ENCODE data around the gene TAPT1. TPM values are rescaled to one million over a fixed set of nuclear protein-coding genes. Genes with fewer than 3 reads are reported as not detected.

TAPT1 gene
- total and polyA plus RNA-seq, 9 of the 15 experiments (the other 6 are each of a cell fraction or from before 2014, with no cell fraction given) = 1.6 to 36.7 (median 20.7) TPM

DNA sequence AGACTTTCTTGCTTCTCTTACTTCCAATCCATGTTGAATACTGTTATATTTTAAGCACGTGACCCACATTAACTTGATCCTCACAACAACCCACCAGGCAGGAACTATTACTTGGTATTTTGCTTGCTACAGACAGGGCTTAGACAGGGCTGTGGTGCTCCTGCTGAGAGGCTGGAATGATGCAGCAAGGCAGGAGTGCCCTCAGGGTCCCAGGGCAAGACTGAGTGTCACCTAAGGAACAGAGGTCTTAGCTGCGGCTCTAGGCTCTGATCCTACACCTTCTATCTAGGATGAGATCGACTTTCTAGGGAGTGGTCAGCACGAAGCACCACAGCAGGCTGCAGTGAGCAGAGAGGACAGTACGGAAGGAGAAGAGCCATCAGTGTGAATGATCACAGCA lies 20.0 kb downstream of the TAPT1 start:
- ATAC-seq = peak; percentile 47
- Histone ChIP-seq H3K4me3 (no peak overlapping the region), H3K9ac (ENCODE audit: insufficient read depth in 1 of 2, low read depth in 2 of 2, low read length in 2 of 2) (no peak overlapping the region), H3K4me1 (replicated peaks in 1 of 2; ENCODE audit: control insufficient read depth in 2 of 2, insufficient read depth in 2 of 2, low read length in 2 of 2) (no peaks in the 10 kb centered on the region), H3K27me3 (ENCODE audit: control insufficient read depth in 2 of 2, insufficient read depth in 2 of 2, low read length in 2 of 2) (no peaks in the 10 kb centered on the region), H3K79me2 (ENCODE audit: control insufficient read depth, insufficient read depth, low read length) (peaks cover 20% of the 10 kb centered on the region; the same call in 1 of the 3 replicates), H3K36me3 (ENCODE audit: control insufficient read depth, insufficient read depth, low read length) (peaks cover 55% of the 10 kb centered on the region), H3K4me2 (ENCODE audit: insufficient read depth, low read length) (no peak overlapping the region), H4K20me1 (replicated peaks; ENCODE audit: control insufficient read depth, insufficient read depth, low read length) (0 out of 2 replicates have a peak, but pooled peaks cover 4% of the 10 kb centered on the region), H3K27ac (ENCODE audit: extremely low read depth, low read depth, low read length) (no peak overlapping the region), H3K9me3 (replicated peaks; ENCODE audit: control insufficient read depth, insufficient read depth, low read depth, low read length) (no peaks in the 10 kb centered on the region), H3K9me1 (ENCODE audit: control insufficient read depth, insufficient read depth, low read length) (no peaks in the 10 kb centered on the region), H2AFZ (ENCODE audit: low read depth, low read length) (no peak overlapping the region)
- no TSS peak for BruUV-seq (replicated peaks)
- intact Hi-C loops (cut with micrococcal nuclease) (no loop called here), in situ Hi-C loops (cut with MboI) (no loop called here)
- no peak for TF ChIP-seq TCFL5 (CRISPR knock-in tag; conservative IDR thresholded peaks at IDR 0.05)
- no peak for TF ChIP-seq SRSF1 (IDR thresholded peaks at IDR 0.05; ENCODE audit: low read depth, low read length)
- no peak for TF ChIP-seq KDM4B (IDR thresholded peaks at IDR 0.05; ENCODE audit: borderline replicate concordance in 2 of 2, low read depth in 1 of 2)
- TF ChIP-seq, protein P1, sequence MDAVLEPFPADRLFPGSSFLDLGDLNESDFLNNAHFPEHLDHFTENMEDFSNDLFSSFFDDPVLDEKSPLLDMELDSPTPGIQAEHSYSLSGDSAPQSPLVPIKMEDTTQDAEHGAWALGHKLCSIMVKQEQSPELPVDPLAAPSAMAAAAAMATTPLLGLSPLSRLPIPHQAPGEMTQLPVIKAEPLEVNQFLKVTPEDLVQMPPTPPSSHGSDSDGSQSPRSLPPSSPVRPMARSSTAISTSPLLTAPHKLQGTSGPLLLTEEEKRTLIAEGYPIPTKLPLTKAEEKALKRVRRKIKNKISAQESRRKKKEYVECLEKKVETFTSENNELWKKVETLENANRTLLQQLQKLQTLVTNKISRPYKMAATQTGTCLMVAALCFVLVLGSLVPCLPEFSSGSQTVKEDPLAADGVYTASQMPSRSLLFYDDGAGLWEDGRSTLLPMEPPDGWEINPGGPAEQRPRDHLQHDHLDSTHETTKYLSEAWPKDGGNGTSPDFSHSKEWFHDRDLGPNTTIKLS (IDR thresholded peaks at IDR 0.05; ENCODE audit: borderline replicate concordance, low read depth) = no peak
- no peak for TF ChIP-seq HDAC8 (tag; IDR thresholded peaks at IDR 0.05)
- TF ChIP-seq ZBTB7A (IDR thresholded peaks at IDR 0.05; ENCODE audit: borderline replicate concordance, control insufficient read depth, low read depth, low read length) = no peak
- no peak for TF ChIP-seq PTBP1 (IDR thresholded peaks at IDR 0.05; ENCODE audit: low read depth, low read length)
- TF ChIP-seq ELF2 (CRISPR knock-in tag; IDR thresholded peaks at IDR 0.05) = no peak
- no peak for TF ChIP-seq ILF3 (IDR thresholded peaks at IDR 0.05; ENCODE audit: borderline replicate concordance)
- no peak for TF ChIP-seq BMI1 (IDR thresholded peaks at IDR 0.05; ENCODE audit: low read length)
- no peak for TF ChIP-seq SOX6 (IDR thresholded peaks at IDR 0.05)
- TF ChIP-seq GATAD2B (IDR thresholded peaks at IDR 0.05; ENCODE audit: borderline replicate concordance) = no peak
- WGBS (ENCODE audit: insufficient coverage, low coverage, missing lambda C conversion rate) = 84% methylated on average over 4 of the region's 5 CpGs
- FAIRE-seq = no peak
- CTCF ChIA-PET (ENCODE audit: low intra/inter-chr PET ratio) = no interaction called here
- POLR2A ChIA-PET = interaction anchor here (0.6 to 1.3 kb wide), 4 partner anchors 8 to 21 kb away, joined by 3 to 5 read pairs (median 4); no protein-coding TSS in a partner anchor
- no peak for DNase-seq (ENCODE audit: extremely low read depth in 1 of 4, low spot score in 3 of 4)

Measured in K562 (cell line).